DMS 273 (cell line): ENCODE data around the gene SNURF.
"Not testable (repeated sequence)": the region's sequence is repeated elsewhere in the genome, so short reads cannot be mapped to it uniquely, and the experiment has no call there.

Experiments
- DNase-seq: peaks from one replicate; lab custom pipeline; 2025; ENCODE audit not compliant: unreplicated experiment; lab: John Stamatoyannopoulos, UW

Gene SNURF

GRCh38 chr15:24954783-24955530 lies at the start of gene SNURF, which contains the start of gene SNRPN:
Gene SNURF (plus strand): TSS chr15:24954987. CDS start chr15:24955049, 62 bp downstream.
Gene SNRPN (plus strand): TSS chr15:24954987. CDS start chr15:24974454, 19,467 bp downstream.
- DNase-seq, result peak; percentile 86

DNA sequence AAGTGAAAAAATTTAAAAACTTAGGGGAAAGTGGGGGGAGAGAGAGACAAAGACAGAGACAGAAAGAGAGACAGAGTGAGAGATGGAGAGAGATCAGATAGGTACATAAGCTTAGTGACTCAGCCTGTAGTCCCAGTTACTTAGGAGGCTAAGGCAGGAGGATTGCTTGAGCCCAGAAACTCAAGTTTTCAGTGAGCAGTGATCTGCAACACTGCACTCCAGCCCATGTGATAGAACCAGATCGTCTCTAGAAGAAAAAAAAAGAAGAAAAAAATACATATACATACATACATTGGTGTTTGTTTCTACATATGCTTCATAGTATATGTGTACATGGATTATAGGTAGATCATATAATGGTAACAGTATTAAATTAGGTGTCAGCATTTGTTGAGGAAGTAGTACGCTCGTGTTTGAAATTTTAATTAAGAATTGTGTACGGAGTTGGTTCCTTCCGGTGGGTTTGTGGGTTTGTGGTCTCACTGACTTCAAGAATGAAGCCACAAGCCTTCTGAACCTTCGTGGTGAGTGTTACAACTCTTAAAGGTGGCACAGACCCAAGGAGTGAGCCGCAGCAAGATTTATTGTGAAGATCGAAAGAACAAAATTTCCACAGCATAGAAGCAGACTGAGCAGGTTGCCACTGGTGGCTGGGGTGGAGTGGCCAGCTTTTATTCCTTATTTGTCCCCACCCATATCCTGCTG lies 38.3 kb upstream of the SNURF start:
- no peak for DNase-seq

GRCh38 chr15:24917431-24917830 lies 37.4 kb upstream of the SNURF start:
- DNase-seq, result no peak

DNA sequence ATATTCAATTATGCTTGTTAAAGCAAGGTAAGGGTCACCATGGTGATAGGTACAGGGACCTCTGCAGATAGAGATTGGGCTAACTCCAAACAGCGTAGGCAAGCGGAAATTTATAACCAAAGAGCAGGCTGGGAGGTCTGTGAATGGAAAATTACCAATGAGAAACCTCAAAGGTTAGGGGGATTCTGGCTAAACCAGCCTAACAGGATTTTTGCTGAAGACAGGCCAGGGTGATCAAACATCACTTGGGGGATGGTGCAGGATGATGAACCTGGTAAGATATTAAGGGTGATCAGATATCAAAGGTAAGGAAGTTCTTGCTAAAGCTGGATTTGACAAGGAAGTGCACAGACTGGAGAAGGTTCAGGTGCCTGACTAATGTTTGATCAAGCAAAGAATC lies 35.3 kb upstream of the SNURF start:
- DNase-seq, result no peak

DNA sequence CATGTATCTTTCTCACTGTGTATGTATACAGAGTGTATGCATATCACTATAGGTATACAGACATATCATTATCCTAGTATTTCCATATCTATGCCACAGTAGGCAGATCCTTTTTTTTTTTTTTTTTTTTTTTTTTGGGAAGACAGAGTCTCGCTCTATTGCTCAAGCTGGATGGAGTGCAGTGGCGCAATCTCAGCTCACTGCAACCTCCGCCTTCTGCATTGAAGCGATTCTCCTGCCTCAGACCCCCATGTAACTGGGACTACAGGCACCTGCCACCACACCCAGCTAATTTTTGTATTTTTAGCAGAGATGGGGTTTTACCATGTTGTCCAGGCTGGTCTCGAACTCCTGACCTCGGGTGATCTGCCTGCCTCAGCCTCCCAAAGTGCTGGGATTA lies 32.0 kb upstream of the SNURF start:
- DNase-seq, result not testable (repeated sequence)

- DNase-seq, result no peak
Observed at GRCh38 chr15:24924153-24924552, 30.6 kb upstream of the SNURF start.

DNA sequence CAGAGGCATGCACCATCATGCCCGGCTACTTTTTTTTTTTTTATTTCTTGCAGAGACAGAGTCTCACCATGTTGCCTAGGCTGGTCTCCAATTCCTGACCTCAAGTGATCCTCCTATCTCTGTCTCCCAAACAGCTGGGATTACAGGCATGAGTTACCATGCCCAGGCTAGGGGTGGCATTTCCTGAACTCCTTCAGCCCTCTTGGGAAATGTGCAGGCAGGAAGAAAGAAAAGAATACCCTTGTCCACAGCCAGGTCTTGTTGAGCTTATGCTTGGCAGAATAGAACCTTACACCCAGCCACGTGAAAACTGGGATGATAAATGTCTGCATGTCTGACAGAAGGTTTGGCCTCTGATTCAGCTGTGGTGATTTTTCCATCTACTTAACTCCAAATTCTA lies 30.2 kb upstream of the SNURF start:
- DNase-seq, result no peak

GRCh38 chr15:24931874-24932732 lies 22.7 kb upstream of the SNURF start:
- not testable (repeated sequence) for DNase-seq

- no peak for DNase-seq
Observed at GRCh38 chr15:24933716-24934115, 21.1 kb upstream of the SNURF start.

- not testable (repeated sequence) for DNase-seq
Observed at GRCh38 chr15:24938224-24938623, 16.6 kb upstream of the SNURF start.

DNA sequence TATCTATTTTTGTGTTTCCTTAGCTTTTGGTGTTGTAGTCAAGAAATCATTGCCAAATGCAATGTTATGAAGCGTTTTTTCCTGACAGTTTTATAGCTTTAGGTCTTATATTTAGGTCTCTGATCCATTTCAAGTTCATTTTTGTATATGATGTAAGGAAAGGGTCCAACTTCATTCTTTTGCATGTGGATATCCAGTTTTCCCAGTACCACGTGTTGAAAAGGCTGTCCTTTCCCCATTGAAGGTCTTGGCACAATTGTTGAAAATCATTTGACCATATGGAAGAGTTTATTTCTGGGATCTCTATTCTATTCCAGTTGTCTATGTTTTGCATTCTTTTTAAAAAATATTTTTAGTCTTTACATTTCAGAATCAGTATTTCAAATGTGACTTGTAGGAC lies 14.6 kb upstream of the SNURF start:
- DNase-seq, result no peak

GRCh38 chr15:24943361-24943760 lies 11.4 kb upstream of the SNURF start:
- no peak for DNase-seq

DNA sequence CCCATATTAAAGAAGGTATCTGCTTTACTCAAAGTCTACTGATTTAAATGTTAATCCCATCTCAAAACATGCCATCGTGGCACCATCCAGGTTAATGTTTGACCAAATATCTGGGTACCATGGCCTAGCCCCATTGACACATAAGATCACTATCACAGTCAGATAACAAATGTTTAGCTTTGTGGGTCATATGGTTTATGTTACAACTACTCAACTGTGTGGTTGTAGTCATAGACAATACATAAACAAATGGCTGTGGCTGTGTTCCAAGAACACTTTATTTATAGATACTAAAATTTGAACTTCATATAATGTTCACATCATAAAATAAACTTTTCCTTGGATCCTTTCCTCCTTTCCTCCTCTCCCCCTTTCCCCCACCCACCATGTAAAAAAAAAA lies 9.8 kb upstream of the SNURF start:
- no peak for DNase-seq

DNA sequence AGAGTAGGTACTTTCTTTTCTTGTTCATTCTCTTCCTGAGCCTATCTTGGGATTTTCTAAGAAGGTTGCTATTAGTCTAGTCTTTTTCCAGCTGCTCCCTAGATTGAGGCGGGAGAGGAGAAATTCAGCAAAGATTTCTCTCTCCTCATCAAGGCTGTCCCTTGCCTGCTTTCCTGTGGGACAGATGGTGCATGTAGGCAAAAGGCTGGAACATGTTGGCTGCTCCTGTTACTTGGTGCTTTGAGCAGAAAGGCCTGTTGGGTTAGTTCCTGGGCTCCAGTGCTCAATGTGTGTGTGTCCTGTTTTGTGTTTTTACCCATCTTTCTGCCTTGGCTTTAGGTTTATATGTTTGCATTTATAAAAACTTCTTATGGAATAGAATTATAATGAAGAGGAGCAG lies 9.1 kb upstream of the SNURF start:
- DNase-seq, result peak; percentile 52

DNA sequence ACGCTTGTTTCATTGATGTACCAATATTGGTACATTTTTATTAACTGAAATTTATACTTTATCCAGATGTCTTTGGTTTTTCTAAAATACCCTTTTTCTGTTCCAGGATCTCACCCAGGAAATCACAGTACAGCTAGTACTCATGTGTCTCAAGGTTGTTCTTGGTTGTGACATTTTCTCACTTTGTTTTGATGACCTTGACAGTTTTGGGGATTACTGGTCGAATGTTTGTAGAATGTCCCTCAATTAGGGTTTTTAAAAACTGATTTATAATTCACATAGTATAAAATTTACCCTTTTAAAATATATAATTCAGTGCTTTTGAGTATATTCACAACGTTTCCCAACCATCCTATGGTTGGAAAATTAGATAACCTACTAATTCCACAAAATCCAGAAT lies 6.3 kb upstream of the SNURF start:
- no peak for DNase-seq

- peak; percentile 28 for DNase-seq
Observed at GRCh38 chr15:24955531-24955921, 739 bp downstream of the SNURF start.

- DNase-seq, result peak; percentile 93
Observed at GRCh38 chr15:24956111-24956838, 1.5 kb downstream of the SNURF start.

DNA sequence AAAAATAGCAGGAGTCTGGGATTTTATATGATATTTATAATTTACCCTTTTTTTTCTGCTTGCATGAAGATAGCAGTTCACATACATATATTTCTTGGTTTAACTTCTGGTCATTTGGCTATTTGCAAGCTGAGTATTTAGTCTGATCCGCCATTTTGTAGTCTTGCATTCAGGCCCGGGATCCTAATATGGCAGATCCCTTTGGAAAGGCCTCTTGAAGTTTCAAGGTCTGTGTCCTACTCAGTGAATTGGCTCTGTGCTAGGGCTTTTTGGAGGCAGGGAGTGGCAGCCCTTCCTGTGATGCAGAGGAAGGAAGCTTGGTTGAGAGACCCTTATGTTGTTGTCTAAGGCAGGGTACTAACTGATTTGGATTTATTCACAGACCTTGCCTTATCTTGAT lies 2.9 kb downstream of the SNURF start:
- peak; percentile 0 for DNase-seq

DNA sequence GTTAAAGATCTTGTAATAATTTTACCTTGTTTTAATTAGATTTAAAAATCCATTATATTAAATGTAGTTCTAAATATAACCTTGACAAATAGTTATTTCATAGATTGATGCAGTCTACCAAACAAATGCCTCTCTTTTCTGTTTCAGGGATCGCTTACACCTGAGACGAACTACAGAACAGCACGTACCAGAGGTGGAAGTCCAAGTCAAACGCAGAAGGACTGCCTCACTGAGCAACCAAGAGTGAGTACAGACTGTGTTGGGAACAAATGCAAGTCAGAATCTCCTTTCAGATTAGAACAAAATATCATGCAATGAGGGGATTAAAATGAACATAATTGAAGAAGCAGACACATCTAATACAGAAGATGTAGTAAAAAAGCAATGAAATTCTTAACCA lies 7.2 kb downstream of the SNURF start:
- DNase-seq, result no peak

GRCh38 chr15:24962880-24963279 lies 8.1 kb downstream of the SNURF start:
- no peak for DNase-seq
